HepG2 (cell line): ENCODE measurements around the gene BCORL1.

Experiments
- NR1H2 ChIP-seq: sonication (generic); formaldehyde crosslinking; IDR thresholded peaks from 2 replicates; pipeline ENCODE4 v1.8.1; 2022; ENCODE audit warnings: low read depth, missing genetic modification reagents, borderline replicate concordance
- ZNF253 ChIP-seq: sonication (generic); formaldehyde crosslinking; IDR thresholded peaks from 2 replicates; pipeline ENCODE4 v1.8.0; 2022; ENCODE audit warnings: mild to moderate bottlenecking, missing genetic modification reagents, borderline replicate concordance

DNA sequence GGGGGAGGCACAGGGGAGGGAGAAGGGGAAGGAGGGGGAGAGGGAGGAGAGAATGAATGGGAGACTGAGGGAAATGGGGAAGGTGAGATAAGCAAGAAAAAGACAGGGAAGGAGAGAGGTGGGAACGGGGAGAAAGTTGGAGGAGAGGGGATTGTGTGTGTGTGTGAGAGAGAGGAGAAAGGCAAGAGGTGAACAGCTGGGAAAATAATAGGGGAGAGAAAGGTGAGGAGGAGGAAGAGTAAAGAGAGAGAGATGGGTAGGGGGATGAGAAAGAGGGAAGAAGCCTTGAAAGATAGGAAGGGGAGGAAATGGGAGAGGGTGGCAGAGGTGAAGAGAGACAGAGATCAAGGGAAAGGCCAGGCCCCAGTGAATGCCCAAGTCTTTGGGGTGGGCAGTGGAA, 20.1 kb downstream of the BCORL1 start:
- TF ChIP-seq ZNF253: no peak
- TF ChIP-seq NR1H2 (CRISPR knock-in tag): no peak
